Measurements from ENCODE around the gene CAPZA2. TPM values are rescaled to one million over a fixed set of nuclear protein-coding genes. Genes with fewer than 3 reads are reported as not detected.

Gene CAPZA2
- total and polyA plus RNA-seq, 9 of the 15 experiments (the other 6 are each of a cell fraction or from before 2014, with no cell fraction given): 67.0 to 524 (median 176) TPM

DNA sequence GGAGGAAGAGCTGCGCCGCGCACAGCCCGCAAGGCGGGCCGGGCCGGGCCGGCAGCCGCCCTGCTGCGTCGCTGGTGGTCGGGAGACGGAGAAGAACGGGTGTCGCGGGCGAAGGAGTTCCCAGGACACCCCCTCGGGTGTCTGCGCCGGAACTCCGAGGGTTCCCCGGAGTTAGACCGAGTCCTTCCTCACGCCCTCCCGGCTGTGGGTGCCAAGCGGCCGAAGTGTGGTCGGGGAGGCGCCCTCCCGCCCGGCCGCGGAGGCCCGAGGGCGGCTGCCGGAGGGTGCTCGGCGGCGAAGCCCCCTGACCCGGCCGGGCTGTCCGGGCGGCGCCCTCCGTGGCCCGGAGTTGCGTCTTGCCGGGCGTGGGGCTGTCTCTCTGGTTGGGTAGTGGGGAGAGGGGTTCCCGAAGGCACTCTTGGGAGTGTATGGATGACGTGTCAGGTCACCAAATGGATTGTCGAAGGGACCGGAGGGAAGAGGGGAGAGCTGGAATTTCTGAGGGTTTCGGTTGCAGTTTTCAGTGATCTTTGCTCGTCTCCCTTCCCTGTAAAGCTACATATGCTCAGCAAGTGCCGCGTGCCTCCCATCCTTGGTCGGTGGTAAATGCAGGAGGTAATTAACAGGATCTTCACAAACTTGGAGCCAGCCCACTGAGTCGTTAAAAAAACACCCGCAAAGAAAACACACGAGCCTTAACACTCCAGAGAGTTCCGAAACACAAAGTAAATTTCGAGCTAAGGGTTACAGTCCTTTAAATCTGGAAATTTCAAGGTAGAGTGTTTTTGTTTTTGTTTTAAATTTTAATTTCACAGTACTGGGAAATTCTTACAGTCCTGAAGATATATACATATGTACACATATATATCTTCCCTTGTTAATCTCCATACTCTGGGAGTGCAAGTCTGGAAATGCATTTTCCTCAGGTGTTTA lies 91.8 kb downstream of the CAPZA2 start (continued):
- TF ChIP-seq, protein P1, sequence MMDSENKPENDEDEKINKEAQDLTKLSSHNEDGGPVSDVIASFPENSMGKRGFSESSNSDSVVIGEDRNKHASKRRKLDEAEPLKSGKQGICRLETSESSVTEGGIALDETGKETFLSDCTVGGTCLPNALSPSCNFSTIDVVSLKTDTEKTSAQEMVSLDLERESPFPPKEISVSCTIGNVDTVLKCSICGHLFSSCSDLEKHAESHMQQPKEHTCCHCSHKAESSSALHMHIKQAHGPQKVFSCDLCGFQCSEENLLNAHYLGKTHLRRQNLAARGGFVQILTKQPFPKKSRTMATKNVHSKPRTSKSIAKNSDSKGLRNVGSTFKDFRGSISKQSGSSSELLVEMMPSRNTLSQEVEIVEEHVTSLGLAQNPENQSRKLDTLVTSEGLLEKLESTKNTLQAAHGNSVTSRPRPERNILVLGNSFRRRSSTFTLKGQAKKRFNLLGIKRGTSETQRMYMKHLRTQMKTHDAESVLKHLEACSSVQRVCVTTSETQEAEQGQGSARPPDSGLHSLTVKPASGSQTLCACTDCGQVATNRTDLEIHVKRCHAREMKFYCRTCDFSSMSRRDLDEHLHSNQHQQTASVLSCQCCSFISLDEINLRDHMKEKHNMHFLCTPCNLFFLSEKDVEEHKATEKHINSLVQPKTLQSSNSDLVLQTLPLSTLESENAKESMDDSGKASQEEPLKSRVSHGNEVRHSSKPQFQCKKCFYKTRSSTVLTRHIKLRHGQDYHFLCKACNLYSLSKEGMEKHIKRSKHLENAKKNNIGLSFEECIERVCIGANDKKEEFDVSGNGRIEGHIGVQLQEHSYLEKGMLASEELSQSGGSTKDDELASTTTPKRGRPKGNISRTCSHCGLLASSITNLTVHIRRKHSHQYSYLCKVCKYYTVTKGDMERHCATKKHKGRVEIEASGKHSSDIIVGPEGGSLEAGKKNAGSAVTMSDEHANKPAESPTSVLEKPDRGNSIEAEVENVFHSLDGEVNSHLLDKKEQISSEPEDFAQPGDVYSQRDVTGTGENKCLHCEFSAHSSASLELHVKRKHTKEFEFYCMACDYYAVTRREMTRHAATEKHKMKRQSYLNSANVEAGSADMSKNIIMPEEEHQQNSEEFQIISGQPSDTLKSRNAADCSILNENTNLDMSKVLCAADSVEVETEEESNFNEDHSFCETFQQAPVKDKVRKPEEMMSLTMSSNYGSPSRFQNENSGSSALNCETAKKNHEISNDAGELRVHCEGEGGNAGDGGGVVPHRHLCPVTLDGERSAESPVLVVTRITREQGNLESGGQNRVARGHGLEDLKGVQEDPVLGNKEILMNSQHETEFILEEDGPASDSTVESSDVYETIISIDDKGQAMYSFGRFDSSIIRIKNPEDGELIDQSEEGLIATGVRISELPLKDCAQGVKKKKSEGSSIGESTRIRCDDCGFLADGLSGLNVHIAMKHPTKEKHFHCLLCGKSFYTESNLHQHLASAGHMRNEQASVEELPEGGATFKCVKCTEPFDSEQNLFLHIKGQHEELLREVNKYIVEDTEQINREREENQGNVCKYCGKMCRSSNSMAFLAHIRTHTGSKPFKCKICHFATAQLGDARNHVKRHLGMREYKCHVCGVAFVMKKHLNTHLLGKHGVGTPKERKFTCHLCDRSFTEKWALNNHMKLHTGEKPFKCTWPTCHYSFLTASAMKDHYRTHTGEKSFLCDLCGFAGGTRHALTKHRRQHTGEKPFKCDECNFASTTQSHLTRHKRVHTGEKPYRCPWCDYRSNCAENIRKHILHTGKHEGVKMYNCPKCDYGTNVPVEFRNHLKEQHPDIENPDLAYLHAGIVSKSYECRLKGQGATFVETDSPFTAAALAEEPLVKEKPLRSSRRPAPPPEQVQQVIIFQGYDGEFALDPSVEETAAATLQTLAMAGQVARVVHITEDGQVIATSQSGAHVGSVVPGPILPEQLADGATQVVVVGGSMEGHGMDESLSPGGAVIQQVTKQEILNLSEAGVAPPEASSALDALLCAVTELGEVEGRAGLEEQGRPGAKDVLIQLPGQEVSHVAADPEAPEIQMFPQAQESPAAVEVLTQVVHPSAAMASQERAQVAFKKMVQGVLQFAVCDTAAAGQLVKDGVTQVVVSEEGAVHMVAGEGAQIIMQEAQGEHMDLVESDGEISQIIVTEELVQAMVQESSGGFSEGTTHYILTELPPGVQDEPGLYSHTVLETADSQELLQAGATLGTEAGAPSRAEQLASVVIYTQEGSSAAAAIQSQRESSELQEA (IDR thresholded peaks at IDR 0.05; ENCODE audit: low read depth): no peak
- TF ChIP-seq NCOR1 (IDR thresholded peaks at IDR 0.05): no peak; the same call in 1 of the 2 replicates
- no peak for TF ChIP-seq KLF13 (tag; IDR thresholded peaks at IDR 0.05; ENCODE audit: borderline replicate concordance, low read depth)
- TF ChIP-seq ILF3 (IDR thresholded peaks at IDR 0.05; ENCODE audit: borderline replicate concordance): no peak
- peak in 1 of 2 experiments; percentile 56; a peak in 1 of 4 replicates for TF ChIP-seq ETV6 (IDR thresholded peaks at IDR 0.05; ENCODE audit: borderline replicate concordance in 1 of 2, low read depth in 2 of 2, low read length in 1 of 2)
- TF ChIP-seq ETV6 (CRISPR knock-in tag; IDR thresholded peaks at IDR 0.05; ENCODE audit: borderline replicate concordance): no peak
- TF ChIP-seq, protein P2, sequence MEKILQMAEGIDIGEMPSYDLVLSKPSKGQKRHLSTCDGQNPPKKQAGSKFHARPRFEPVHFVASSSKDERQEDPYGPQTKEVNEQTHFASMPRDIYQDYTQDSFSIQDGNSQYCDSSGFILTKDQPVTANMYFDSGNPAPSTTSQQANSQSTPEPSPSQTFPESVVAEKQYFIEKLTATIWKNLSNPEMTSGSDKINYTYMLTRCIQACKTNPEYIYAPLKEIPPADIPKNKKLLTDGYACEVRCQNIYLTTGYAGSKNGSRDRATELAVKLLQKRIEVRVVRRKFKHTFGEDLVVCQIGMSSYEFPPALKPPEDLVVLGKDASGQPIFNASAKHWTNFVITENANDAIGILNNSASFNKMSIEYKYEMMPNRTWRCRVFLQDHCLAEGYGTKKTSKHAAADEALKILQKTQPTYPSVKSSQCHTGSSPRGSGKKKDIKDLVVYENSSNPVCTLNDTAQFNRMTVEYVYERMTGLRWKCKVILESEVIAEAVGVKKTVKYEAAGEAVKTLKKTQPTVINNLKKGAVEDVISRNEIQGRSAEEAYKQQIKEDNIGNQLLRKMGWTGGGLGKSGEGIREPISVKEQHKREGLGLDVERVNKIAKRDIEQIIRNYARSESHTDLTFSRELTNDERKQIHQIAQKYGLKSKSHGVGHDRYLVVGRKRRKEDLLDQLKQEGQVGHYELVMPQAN (IDR thresholded peaks at IDR 0.05; ENCODE audit: borderline replicate concordance): peak; percentile 73; the same call in 1 of the 2 replicates
- TF ChIP-seq ZBTB33 (CRISPR knock-in tag; IDR thresholded peaks at IDR 0.05): no peak
- no peak for TF ChIP-seq NR0B1 (IDR thresholded peaks at IDR 0.05; ENCODE audit: partially characterized antibody)

Data from K562 (cell line).